B cell (primary cell): ENCODE measurements around the gene ETV3.

Source experiments
- EZH2 ChIP-seq: IDR thresholded peaks from 2 replicates; pipeline ENCODE4 v1.6.1; 2012; ENCODE audit warnings: borderline replicate concordance, low read depth, mild to moderate bottlenecking, moderate library complexity, low read length; ENCODE audit not compliant: insufficient read depth, poor library complexity, severe bottlenecking
- TF ChIP-seq, protein P1 (sequence below): fragments of 200-600 bp; IDR thresholded peaks from one replicate; pipeline ENCODE4 v1.8.0; 2022; ENCODE audit warnings: antibody characterized with exemption, mild to moderate bottlenecking

DNA sequence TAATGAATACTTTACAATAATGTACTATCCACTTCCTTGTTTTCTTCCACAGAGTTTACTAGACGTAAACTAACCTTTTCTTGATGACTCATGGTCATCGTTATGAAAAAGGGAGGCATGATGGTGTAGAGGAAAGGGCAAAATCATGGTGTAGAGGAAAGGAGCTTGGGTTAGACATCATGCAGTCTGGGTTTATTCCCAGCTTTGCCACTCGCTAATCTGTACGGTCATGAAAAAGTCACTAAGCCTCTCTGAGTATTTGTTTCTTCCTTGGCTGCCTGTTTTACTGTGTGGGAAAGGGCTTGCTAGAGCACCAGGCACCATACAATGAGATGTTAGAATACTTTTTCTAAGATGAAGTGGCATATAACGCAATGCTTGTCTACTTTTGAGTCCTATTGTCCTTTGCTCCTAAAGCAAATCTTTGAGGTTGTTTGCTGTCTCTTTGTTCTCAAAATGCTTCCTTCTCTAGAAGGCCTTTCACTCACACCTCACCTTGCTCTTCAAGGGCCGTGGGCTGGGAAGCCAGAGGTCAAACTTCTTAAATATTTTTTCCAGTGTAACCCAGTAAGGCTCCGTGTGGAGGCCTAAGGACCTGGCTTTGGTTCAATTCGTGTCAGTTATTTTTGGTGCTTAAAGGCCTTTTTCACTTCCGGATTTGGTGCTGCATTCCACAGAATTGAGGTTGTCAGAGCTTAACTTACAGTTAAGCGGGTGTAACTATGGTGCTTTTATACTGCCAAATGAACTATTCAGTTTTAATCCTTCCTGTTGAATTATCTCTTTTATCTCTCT is 9.9 kb upstream of the ETV3 start:
- TF ChIP-seq, protein P1, sequence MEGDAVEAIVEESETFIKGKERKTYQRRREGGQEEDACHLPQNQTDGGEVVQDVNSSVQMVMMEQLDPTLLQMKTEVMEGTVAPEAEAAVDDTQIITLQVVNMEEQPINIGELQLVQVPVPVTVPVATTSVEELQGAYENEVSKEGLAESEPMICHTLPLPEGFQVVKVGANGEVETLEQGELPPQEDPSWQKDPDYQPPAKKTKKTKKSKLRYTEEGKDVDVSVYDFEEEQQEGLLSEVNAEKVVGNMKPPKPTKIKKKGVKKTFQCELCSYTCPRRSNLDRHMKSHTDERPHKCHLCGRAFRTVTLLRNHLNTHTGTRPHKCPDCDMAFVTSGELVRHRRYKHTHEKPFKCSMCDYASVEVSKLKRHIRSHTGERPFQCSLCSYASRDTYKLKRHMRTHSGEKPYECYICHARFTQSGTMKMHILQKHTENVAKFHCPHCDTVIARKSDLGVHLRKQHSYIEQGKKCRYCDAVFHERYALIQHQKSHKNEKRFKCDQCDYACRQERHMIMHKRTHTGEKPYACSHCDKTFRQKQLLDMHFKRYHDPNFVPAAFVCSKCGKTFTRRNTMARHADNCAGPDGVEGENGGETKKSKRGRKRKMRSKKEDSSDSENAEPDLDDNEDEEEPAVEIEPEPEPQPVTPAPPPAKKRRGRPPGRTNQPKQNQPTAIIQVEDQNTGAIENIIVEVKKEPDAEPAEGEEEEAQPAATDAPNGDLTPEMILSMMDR = no peak
- TF ChIP-seq EZH2 = no peak
